ENCODE results near the gene TANGO2. TPM values are rescaled to one million over a fixed set of nuclear protein-coding genes. Genes with fewer than 3 reads are reported as not detected.
A peak's percentile ranks its signal among the peaks of the same experiment; 100 is the strongest.

The TANGO2 gene
- total and polyA plus RNA-seq, 10 donors: 18.7 to 72.2 (median 55.1) TPM

DNA sequence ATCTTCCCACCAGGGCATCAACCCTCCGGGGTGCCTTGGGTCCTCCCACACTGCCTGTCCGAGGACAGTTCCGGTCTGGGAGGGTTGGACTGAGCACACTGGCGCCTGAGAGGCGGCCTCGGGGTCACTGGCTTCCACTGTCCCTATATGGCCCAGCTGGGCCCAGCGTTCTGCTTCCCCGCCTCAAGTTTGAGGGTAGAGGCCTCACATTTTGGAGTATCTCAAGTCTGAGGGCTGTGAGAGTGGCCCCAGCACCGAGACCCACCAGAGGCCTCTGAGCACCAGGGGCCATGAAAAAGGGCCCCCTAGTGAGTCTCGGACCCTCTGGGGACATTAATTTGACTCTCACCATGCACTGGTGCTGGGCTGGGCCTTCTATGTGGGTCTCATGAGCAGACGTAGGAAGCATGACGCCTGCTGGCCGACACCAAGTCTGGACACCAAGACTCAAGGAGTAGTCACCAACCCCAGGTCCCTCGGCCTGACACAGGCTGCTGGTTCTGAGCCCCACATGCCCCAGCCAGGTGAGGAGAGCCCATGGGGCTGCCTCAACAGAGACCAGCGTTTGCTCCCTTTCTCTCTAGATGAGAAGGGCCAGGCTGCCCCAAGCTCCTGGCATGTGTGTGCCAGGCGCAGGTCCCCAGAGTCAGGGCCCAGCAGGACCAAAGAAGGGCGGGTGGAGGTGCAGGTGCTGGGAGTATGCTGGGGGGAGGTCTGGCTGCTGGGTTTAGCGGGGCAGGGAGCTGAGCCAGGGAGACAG lies 31.8 kb upstream of the TANGO2 start:
- intact Hi-C loops (cut with DNase I; ENCODE audit: low total_unique reads): no loop called here
- Histone ChIP-seq H3K4me3 (no peak overlapping the region), H3K27ac (peak overlapping the region in 7 of 8 donors; percentile 61 to 86 (median 84)), H3K4me1 (peaks cover 4 to 50% (median 31%) of the 10 kb centered on the region in 6 donors), H3K9me3 (no peaks in the 10 kb centered on the region), H3K36me3 (no peaks in the 10 kb centered on the region), H3K27me3 (replicated peaks in 1 of 7) (peaks cover 0 to 8% (median 0%) of the 10 kb centered on the region in 7 donors)
- WGBS, 5 donors: 74 to 84% (median 80%) methylated on average over 4 to 18 of the region's 18 CpGs
- TF ChIP-seq POLR2A (IDR thresholded peaks at IDR 0.05) (no peak), POLR2AphosphoS5 (IDR thresholded peaks at IDR 0.05) (peak; percentile 26 to 77 (median 64))
- DNase-seq: no peak

DNA sequence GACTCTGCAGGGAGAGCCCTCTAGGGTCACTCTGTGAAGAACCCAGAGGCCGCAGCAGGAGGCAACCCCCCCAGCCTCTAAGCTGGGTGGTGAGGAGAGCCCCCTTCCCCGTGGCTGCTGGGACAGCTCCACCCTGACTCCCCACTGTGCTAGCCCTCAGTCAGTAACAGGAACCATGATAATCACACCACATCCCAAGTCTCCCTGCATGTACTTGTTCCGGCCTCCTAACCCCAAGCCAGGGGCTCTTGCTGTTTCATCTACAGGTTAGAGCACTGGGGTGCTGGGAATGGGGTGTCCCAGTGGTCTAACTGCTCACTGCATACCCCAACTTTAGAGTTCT lies 31.2 kb upstream of the TANGO2 start:
- intact Hi-C loops (cut with DNase I; ENCODE audit: low total_unique reads): no loop called here
- no peak for DNase-seq

DNA sequence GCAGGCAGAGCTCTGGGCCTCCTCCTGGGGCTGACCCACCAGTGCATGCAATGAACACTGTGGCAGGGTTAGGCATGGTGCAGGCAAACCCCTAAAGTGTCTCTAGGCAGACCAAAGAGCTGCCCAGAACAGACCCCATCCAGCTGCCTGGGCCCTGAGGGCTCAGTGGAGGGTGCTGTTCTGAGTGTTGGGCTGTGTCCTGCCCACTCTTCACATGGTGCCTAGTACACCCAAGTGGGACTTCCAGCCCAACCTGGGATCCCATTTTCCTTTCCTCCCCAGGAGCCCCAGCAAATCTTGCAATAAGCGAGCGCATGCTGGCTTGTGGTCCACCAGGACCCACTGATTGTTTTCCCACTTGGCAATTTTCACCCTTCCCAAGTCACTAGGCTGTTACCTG lies 30.7 kb upstream of the TANGO2 start:
- DNase-seq: no peak
- Histone ChIP-seq H3K27ac (peak overlapping the region in 6 of 8 donors; percentile 40 to 86 (median 84)), H3K36me3 (no peaks in the 10 kb centered on the region), H3K4me3 (no peak overlapping the region), H3K27me3 (replicated peaks in 1 of 7) (peaks cover 0 to 8% (median 0%) of the 10 kb centered on the region in 7 donors), H3K4me1 (peaks cover 4 to 46% (median 27%) of the 10 kb centered on the region in 6 donors), H3K9me3 (no peaks in the 10 kb centered on the region)
- no peak for TF ChIP-seq POLR2A (IDR thresholded peaks at IDR 0.05)
- TF ChIP-seq, protein P1, sequence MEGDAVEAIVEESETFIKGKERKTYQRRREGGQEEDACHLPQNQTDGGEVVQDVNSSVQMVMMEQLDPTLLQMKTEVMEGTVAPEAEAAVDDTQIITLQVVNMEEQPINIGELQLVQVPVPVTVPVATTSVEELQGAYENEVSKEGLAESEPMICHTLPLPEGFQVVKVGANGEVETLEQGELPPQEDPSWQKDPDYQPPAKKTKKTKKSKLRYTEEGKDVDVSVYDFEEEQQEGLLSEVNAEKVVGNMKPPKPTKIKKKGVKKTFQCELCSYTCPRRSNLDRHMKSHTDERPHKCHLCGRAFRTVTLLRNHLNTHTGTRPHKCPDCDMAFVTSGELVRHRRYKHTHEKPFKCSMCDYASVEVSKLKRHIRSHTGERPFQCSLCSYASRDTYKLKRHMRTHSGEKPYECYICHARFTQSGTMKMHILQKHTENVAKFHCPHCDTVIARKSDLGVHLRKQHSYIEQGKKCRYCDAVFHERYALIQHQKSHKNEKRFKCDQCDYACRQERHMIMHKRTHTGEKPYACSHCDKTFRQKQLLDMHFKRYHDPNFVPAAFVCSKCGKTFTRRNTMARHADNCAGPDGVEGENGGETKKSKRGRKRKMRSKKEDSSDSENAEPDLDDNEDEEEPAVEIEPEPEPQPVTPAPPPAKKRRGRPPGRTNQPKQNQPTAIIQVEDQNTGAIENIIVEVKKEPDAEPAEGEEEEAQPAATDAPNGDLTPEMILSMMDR (IDR thresholded peaks at IDR 0.05 in 8 of 11, conservative IDR thresholded peaks at IDR 0.05 in 3 of 11): no peak
- no peak for TF ChIP-seq POLR2AphosphoS5 (IDR thresholded peaks at IDR 0.05)
- intact Hi-C loops (cut with DNase I; ENCODE audit: low total_unique reads): no loop called here
- WGBS, 5 donors: 50 to 97% (median 62%) methylated on average over 2 of the region's 2 CpGs

More for the DNA sequence above, 31.2 kb upstream of the TANGO2 start:
- Histone ChIP-seq H3K27ac (peak overlapping the region in 5 of 8 donors; percentile 83 to 86 (median 84)), H3K4me3 (no peak overlapping the region), H3K9me3 (no peaks in the 10 kb centered on the region), H3K4me1 (peaks cover 4 to 47% (median 29%) of the 10 kb centered on the region in 6 donors), H3K27me3 (replicated peaks in 1 of 7) (peaks cover 0 to 8% (median 0%) of the 10 kb centered on the region in 7 donors), H3K36me3 (no peaks in the 10 kb centered on the region)
- 71 to 90% (median 85%) methylated on average over 2 to 3 of the region's 3 CpGs for WGBS, 5 donors
- no peak for TF ChIP-seq POLR2AphosphoS5 (IDR thresholded peaks at IDR 0.05)
- TF ChIP-seq POLR2A (IDR thresholded peaks at IDR 0.05): no peak
- TF ChIP-seq, protein P1 (IDR thresholded peaks at IDR 0.05 in 8 of 11, conservative IDR thresholded peaks at IDR 0.05 in 3 of 11): no peak

DNA sequence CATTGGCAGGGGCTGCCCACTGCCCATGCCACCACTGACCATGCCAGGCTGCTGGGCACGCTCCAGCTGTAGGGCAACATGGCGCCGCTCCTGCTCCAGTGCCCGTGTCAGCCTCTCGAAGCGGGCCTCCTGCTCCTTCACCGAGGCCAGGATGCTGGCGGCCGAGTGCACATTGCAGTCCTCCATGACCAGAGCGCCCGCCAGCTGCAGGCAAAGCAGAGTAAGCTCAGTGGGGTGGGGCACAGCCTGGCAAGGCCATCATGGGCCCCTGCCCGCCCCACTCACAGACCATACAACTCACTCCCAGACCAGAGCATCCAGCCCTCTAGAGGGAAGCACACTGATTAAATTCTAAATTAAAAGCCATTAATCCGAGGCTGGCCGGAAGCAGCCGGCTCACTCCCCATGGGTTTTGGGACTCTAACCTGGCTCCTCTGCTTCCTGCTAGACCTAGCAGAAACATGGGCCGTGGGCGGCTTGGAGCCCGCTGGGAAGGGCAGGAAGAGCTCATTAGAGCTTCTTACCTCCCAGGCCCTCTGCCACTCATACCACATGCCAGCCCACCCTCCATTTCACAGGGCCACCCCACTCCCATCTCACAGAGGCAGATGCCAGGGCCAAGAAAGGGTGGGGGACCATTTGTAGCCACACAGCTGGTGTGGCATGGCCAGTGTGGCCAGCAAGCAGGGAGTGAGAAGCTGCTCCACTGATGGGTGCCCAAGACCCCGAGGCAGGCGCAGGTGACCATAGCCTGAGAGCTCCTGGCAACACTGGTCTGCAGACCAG lies 30.1 kb upstream of the TANGO2 start:
- WGBS, 5 donors: 86 to 93% (median 90%) methylated on average over 17 to 20 of the region's 20 CpGs
- peaks cover 4 to 46% (median 24%) of the 10 kb centered on the region in 6 donors for H3K4me1 ChIP-seq
- peak overlapping the region in 6 of 8 donors; percentile 29 to 86 (median 84) for H3K27ac ChIP-seq

More for the DNA sequence above, 30.1 kb upstream of the TANGO2 start:
- intact Hi-C loops (cut with DNase I; ENCODE audit: low total_unique reads): no loop called here
- Histone ChIP-seq H3K36me3 (no peaks in the 10 kb centered on the region), H3K27me3 (replicated peaks in 1 of 7) (peaks cover 0 to 7% (median 0%) of the 10 kb centered on the region in 7 donors), H3K4me3 (no peak overlapping the region), H3K9me3 (no peaks in the 10 kb centered on the region)
- DNase-seq: no peak
- TF ChIP-seq POLR2A (IDR thresholded peaks at IDR 0.05): no peak
- TF ChIP-seq, protein P1 (IDR thresholded peaks at IDR 0.05 in 8 of 11, conservative IDR thresholded peaks at IDR 0.05 in 3 of 11): no peak
- no peak for TF ChIP-seq POLR2AphosphoS5 (IDR thresholded peaks at IDR 0.05)
